HG02943 (cell line): Measurements from ENCODE around the gene EPHA6.
A peak's percentile ranks its signal among the peaks of the same experiment; 100 is the strongest.

Source experiments
- ATAC-seq: cut with Tn5 transposase; IDR thresholded peaks from one replicate; pipeline ENCODE4 v1.9.1; 2021; ENCODE audit warnings: mild to moderate bottlenecking, low read depth, moderate library complexity; ENCODE audit not compliant: unreplicated experiment

The EPHA6 gene

DNA sequence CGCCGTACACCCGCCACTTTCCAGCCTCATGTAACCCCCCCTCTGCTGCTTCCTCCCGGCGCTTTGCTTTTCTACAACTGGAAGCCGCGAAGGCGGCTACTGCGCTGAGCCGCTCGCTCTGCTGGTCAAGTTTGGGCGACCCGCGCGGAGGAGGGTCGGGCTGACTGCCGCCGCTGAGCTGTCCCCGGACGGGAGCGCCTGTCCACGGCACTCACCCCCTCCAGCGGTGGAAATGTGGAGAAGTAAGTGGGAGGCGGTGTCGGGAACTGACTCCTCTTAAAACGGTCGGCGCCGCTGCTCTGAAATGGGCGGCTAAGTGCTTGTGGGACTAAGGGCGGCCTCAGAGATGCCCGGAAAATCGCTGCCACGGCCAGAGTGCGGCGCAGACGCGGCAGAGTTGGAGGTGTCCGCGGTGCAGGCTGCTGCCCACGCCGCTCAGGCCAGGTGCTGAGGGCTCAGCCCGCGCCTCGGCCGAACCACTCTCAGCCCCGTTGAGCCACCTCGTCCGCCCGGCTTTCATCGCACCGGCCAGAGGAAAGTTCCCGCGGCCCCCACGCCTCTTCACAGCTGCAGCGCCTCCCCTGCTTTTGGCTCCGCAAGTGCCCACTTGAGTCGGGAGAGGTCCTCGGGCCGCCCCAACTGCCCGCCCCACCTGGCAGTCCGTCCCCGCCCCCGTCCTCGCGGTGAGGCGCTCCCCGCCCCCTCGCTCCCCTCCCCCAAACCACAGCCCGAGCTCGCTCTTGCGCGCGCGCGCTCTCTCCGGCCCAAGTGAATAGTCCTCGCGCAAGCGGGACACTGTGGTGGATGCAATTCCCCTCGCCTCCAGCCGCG lies at the start of gene EPHA6:
EPHA6 (plus strand) TSS at position 775 of the 831 bp plus-strand sequence.
- ATAC-seq: peak; percentile 23

DNA sequence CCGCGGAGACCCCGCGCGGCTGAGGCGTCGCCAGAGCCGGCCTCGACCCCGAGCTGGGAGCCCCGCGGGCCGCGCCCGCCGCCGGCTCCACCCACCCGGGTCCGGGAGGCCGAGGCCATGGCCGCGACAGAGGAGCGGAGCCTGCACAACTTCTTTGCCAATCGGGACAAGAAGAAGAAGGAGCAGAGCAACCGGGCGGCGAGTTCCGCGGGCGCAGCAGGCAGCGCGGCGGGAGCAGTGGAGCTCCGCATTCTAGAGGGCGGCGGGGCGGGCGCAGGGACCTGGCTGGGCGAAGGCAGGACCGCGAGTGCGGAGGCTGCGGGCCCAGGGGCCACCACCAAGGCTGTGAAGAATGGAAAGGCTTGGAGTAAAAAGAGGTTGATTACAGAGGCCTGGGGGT lies 37.6 kb upstream of the EPHA6 start:
- ATAC-seq: no peak

DNA sequence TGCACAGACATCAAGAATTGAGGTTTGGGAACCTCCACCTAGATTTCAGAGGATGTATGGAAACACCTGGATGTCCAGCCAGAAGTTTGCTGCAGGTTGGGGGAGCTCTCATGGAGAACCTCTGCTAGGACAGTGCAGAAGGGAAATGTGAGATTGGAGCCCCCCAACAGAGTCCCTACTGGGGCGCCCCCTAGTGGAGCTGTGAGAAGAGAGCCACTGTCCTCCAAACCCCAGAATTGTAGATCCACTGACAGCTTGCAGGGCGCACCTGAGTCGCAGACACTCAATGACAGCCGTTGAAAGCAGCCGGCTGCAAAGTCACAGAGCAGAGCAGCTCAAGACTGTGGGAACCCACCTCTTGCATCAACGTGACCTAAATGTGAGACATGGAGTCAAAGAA lies 34.6 kb upstream of the EPHA6 start:
- no peak for ATAC-seq

DNA sequence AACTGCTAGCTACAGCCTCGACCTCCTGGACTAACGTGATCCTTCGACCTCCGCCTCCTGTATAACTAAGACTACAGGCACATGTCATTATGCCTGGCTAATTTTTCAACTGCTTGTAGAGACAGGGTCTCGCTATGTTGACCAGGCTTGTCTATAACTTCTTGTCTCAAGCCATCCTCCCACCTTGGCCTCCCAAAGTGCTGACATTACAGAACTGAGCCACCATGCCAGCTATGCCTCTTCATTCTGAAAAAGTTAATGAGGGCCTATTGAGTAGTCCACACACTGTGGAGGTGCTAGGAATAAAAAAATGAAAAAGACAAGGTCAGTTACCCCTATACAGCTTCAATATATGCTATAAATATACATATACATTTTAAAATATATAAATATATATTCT lies 18.3 kb upstream of the EPHA6 start:
- no peak for ATAC-seq

DNA sequence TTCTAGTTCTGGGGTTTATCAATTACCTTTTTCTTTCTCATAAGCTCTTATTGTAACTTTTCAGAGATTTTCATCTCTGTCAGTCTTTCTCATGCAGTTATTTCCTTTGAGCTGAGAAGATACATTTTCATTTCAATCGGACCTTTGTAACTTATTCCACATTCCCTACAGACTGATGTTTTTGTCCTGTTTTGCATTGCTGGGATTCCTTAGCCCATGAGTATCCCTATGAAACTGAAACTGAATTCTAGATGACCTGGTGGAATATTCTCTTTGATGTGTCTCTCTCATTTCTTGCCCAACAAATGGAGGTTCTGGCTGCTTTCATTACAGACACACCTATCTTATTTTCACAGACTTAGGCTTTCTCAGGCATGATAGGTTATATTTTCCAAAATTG lies 10.5 kb upstream of the EPHA6 start:
- no peak for ATAC-seq

DNA sequence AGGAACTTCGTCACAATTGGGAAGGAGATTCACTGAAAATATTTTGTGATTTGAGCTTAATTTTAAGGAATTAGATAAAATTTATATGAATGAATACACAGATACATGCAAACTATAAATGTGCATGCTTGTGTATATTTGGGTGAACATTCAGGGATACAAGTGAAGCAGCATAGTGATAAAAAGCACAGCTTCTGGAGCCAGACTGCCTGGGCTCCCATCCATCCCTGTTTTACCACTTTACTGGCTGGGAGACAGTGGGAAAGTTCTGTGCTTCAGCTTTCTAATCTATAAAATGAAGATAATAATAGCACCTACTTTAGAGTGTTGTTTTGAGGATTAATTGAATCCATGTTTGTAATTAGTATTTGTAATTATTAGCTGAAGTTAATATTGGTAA lies 8.1 kb upstream of the EPHA6 start:
- ATAC-seq: no peak

DNA sequence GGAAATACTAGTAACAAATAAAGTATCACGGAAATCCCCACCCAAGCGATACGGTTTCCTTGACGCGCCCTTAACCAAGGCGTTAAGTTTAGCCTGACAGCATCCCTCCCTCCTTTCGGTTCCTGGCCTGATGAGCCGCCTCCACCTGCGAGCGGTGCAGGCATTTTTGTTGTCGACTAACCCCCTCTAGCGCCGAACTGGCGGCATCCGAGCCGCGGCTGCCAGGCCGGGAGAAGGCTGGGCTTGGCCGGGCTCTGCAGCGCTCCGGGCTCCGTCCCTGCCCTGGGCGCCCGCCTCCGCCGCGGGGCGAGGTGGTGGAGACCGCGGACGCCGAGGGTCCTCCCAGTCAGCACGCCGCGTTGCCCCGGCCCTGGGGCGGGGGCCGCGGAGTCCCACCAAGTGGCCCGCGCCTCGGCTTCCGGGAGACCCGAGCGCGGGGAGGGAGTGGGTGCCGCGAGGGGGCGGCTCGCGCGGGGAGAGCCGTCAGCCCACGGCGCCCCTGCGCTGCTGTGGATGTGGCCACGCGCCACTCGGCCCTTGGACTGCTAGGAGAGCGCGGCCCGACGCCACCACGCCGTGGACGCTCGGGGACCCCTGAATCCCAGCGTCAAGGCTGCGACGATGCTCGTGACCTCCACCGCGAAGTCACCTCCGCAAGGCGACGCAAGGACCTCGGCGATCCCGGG lies 1.1 kb upstream of the EPHA6 start:
- ATAC-seq: peak; percentile 97

DNA sequence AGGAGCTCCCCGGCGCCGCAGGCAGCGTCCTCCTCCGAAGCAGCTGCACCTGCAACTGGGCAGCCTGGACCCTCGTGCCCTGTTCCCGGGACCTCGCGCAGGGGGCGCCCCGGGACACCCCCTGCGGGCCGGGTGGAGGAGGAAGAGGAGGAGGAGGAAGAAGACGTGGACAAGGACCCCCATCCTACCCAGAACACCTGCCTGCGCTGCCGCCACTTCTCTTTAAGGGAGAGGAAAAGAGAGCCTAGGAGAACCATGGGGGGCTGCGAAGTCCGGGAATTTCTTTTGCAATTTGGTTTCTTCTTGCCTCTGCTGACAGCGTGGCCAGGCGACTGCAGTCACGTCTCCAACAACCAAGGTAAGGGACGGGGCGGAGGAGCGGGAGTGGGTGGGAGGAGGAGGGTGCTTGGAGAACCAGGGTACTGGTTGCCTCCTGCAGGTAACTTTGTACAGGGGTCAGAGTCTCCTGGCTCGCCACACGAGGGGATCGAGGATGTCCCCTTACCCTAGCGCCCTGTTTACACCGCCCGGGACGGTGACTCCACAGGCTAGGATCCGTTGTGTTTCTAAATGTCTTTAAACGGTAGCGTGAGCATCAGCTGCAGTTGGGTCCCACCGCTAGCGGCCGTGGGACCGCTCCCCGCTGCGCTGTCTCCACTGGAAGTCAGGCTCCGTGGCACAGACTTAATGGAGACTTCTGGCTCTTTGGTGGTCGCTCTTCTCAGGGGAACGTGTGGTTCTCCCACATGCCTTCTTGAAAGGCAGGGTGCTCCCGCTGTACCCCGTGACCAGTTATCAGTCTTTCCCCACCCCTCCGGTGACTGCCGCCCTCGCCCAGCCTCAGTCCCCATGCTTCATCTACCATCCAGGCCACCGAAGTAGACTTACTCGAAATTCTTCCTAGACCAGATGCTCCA lies 515 bp downstream of the EPHA6 start:
- ATAC-seq: no peak

DNA sequence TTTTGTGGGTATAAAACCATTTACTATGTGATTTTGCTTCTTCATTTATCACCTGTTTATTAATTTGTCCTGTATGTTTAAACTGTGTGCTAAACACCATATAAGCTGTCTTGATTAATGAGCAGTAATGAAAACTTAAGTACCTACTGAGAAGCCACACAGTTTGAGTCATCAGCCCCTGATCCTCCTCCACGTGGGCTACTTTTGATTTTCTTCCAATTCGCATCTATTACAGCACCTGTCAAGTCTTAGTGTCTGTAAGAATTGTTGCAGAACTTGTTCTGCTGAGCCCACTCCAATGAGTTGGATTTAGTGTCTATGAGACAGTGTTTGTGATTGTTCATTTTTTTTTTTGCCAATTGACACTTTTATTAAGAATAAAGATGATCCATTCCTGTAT lies 16.8 kb downstream of the EPHA6 start:
- ATAC-seq: no peak

DNA sequence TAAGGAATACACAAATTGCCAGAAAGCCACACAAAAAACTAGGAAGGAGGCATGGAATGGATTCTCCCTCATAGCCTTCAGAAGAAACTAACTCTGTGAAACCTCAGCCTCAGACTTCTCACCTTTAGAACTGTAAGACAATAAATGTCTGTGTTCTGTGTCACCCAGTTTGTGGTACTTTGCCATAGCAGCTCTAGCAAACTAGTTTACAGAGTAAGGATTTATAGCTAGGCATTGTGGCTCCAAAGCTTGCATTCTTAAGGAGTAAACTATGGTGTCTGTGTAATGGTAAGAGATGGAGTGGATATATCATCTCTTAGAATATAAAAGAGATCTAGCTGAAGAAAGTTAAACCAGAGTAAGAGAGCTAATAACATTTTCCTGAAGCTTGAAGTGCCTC lies 18.9 kb downstream of the EPHA6 start:
- no peak for ATAC-seq

DNA sequence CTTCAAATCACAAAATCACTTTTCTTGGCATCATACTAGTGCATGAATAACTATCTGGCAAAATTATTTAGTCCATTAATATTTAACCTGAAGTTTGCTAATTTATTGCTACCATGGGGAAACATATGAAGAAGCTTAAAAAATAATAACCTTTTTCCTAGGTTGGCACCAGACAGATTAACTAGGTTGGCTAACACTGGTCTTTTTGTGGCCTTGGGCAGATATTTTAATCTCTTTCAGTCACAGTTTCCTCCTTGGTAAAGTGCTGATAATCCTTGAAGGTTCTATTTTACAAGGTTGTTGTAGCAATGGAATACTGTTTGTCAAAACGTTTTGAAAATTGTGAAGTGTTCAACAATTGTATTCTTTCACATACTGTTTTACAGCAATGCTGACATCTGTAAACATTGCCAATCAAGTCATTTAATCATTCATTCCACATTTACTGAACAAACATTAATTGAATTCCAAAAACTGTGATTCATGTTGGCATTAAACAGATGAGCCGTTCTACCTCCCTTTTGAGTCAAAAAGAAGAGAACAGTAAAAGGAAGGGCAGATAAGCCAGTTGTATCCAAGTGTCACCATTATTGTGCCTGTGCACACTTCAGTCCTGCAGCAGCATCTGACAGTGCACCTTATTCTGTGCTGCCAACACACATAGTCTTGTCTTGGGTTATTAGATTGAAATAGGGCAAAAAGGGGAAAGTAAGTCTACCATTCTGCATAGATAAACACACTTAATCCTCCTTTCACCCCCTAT lies 21.9 kb downstream of the EPHA6 start:
- ATAC-seq: no peak

DNA sequence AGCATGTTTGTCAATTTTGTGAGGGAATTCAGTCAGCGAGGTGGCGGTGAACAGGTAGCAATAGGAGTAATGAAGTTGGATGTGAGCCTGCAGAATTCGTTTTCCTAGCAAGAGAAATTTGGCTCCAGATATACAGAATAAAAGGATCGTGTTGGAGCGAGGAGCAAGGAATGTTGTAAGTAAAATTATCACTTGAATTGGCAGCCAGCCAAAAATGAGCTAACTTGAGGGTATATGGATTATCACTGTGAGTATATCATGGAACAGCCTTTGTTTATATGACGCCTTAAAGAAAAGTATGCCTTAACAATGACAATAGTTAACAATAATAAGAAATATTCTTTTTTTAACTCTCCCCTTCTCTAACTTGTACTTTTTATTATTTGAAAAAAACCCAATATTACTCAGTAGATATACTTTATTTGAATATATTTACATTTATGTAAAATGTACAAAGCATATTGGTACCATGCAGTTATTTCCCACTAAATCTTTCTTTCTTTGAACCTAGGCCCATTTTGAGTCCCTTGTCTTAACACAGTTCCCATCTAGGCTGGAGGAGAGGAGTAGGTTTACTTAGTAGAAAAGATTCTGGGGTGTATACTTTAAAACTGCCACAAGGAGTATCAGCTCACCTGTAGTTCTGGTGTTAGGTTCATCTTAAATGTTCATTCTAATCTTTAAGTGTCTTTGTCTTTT lies 29.3 kb downstream of the EPHA6 start:
- ATAC-seq: no peak

DNA sequence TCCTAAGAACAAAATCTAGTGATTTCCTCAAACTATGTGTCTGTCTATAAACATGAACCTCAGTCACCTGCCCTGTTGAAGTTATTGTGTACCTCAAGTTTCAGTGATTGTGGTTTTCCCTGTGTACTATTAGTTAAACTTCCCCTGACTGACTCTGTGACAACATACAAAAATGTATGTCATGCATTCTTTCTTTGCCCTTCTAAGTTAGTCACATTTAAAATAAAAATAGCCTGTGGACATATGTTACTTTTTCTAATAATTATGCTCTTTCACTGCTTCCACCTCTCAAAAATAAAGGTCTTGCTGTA lies 29.8 kb downstream of the EPHA6 start:
- ATAC-seq: no peak

DNA sequence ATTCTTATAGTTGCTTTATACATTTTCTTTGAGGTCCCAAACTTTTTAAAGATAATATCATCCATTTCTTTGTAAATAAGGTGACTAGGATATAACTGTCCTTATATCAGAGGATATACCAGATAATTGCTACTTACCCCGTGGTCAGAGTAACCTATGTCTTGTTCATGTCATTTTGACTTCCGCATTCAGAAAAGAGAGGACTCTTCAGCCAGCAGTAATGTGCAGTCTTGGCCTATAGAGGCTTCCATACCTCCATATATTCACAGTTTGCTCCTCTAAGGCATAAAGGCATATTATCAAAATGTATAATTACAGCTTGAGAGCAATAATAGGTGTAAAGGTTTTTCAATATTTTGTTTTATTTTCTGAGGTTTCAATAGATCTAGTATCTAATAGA lies 38.5 kb downstream of the EPHA6 start:
- no peak for ATAC-seq

DNA sequence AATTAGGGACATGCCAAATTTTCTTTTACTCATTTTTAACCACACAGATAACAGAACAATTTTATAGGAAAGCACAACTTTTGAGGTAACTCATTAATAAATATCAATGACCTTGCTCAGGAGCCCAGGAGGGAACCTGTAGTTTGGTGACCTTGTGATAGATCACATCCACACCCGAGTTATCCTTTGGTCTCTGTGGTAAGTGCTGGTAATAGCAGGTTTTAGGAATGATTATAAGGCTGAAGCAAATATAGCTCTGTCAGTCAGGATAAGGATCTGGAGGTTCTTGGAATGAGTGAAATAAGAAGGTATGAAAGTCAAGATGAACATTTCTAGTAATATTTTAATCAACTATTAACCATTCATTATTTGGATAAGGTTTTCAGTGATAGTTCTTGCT lies 46.5 kb downstream of the EPHA6 start:
- ATAC-seq: no peak

DNA sequence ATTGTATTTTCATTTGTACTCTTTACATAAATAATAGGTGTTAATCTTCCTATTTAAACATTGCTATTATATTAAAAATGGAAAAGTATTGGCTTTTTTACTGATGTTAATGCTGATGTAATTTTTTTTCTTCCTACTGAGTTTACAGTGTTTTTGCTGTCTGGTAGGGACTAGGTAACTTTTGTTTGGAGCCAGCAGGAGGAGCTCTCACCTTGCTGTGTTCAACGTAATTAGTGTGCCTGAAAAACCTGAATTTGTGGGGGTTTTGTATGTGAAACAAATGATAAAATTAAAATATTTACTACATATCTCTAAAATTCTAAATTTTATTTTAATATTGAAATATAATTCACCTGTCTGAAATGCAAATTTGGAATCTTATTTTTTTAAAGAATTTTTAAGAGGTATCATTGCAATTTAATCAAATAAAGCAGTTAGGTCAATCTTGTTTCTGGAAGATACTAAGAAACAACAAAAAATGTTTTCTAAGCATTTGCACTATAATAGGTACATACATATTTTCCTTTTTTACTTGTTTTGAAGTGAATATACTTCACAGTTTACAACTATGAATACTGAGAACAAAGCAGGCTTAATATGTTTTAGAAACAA lies 48.8 kb downstream of the EPHA6 start:
- ATAC-seq: no peak

DNA sequence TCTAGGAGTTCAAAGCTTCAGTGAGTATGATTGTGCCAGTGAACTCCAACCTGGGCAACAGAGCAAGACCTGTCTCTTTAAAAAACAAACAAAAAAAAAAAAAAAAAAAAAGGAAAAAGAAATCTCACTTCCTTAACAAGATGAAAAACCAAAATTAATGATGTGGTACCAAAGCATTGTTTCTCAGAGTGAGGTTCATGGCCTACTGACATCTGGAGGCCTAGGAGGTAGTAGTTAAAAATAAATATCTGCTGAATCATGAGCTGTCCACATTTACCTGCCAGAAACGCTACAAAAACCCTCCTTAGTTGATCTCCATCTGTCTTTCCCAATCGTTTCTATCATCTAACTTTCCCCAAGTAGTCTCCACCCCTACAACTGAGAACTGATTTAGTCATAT lies 51.2 kb downstream of the EPHA6 start:
- ATAC-seq: no peak

DNA sequence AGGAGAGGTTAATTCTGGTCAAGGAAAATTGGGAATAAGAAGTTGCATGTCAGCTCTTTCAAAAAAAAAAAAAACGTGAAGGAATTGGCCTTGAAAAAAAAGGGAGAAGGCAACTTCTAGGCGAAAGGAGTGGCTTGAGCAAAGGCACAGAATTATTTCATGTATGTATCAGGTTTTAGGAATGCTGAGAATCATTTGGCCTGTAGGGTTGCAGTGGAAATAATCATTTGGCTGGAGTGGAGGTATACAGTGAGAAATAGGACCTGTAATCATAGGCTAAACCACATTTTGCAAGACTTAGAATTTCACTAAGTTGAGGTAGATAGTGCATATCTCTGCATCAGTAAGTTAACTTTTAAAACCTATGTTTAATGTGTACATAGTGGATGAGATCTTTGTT lies 54.9 kb downstream of the EPHA6 start:
- ATAC-seq: no peak

DNA sequence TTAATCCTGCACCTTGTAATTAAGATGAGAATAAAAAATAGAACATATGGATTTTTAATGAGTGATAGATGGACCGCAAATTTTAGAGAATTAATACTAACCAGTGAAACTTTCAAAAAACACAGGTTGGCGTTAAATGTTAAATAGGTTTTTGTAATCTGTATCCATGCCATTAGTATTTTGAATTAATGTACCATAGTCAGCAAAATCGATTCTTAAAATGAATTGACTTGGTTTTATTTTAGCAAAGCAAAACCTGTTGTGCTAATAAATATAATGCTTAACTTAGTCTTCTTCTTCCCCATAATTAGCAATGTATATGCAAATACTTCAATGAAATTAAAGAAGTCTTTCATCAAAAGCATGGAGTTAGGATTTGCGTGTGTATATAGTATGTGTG lies 63.1 kb downstream of the EPHA6 start:
- no peak for ATAC-seq

DNA sequence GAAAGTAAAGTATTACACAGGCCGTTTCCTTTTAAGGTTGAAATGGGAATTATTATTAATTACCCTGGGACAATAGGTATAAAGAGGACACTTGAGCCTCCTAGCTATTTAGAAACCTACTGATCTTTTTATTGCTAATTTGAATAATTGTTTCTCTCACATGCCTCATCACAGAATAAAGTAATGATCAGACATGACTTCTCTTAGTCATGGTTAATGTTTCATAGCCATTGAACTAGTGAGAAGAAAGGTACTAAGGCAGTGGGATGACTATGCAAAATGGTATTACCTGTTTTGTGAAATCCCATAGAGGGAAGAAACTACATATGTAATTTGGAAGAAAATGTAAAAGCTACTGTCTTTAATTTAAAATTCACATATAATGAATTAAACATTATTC lies 85.6 kb downstream of the EPHA6 start:
- no peak for ATAC-seq
